Spleen (tissue), 11 donors: ENCODE measurements around the gene CCDC91. TPM values are rescaled to one million over a fixed set of nuclear protein-coding genes. Genes with fewer than 3 reads are reported as not detected.

Experiments
- DNase-seq: peaks from one replicate; pipeline ENCODE4 v3.0.0-alpha.2; 2020
- H3K27ac ChIP-seq, 8 donors: fragments of 200-600 bp; sonication (generic) in 7 of 8; 1 replicate in 4 of 8; 2 replicates in 4 of 8; pipeline versions ENCODE4 v1.5.0 to v1.8.0; 2016 to 2021; ENCODE audit warnings: inconsistent platforms in 4 of 8, mild to moderate bottlenecking in 4 of 8, moderate library complexity in 1 of 8
- H3K27me3 ChIP-seq, 7 donors: fragments of 200-600 bp; sonication (generic) in 6 of 7; replicated peaks in 1 of 7; 1 replicate in 4 of 7; 2 replicates in 3 of 7; pipeline versions ENCODE4 v1.5.0 to v1.8.0; 2016 to 2021; ENCODE audit warnings: inconsistent platforms in 3 of 7, mild to moderate bottlenecking in 1 of 7
- H3K36me3 ChIP-seq, 6 donors: fragments of 200-600 bp; sonication (generic) in 5 of 6; 1 replicate in 4 of 6; 2 replicates in 2 of 6; pipeline versions ENCODE4 v1.5.0 to v1.8.0; 2016 to 2021; ENCODE audit warnings: inconsistent platforms in 2 of 6
- H3K4me1 ChIP-seq, 6 donors: fragments of 200-600 bp; sonication (generic) in 5 of 6; 1 replicate in 3 of 6; 2 replicates in 3 of 6; pipeline versions ENCODE4 v1.5.0 to v1.8.0; 2016 to 2021; ENCODE audit warnings: inconsistent platforms in 3 of 6
- H3K4me3 ChIP-seq, 8 donors: fragments of 200-600 bp; sonication (generic) in 7 of 8; 1 replicate in 4 of 8; 2 replicates in 4 of 8; pipeline versions ENCODE4 v1.5.0 to v1.8.0; 2016 to 2021; ENCODE audit warnings: inconsistent platforms in 4 of 8, mild to moderate bottlenecking in 4 of 8, moderate library complexity in 2 of 8
- H3K9me3 ChIP-seq, 8 donors: fragments of 200-600 bp; sonication (generic) in 7 of 8; 1 replicate in 4 of 8; 2 replicates in 4 of 8; pipeline versions ENCODE4 v1.5.0 to v1.8.0; 2016 to 2021; ENCODE audit warnings: inconsistent platforms in 4 of 8
- CTCF ChIP-seq, 11 experiments: fragments of 200-600 bp in 7 of 11; fragments of 450-650 bp in 4 of 11; sonication (generic) in 4 of 11; IDR thresholded peaks in 8 of 11; conservative IDR thresholded peaks in 3 of 11; 1 replicate in 7 of 11; 2 replicates in 4 of 11; pipeline versions ENCODE4 v1.4.0 to v1.8.0; 2016 to 2021; ENCODE audit warnings: antibody characterized with exemption in 11 of 11, inconsistent platforms in 4 of 11, mild to moderate bottlenecking in 1 of 11
- POLR2A ChIP-seq, 3 donors: fragments of 450-650 bp; IDR thresholded peaks; one replicate each; pipeline ENCODE4 v1.5.1; 2017; ENCODE audit warnings: antibody characterized with exemption in 3 of 3, mild to moderate bottlenecking in 1 of 3
- POLR2AphosphoS5 ChIP-seq, 3 donors: sonication (generic); formaldehyde crosslinking; IDR thresholded peaks; one replicate each; pipeline ENCODE4 v1.5.1; 2017; ENCODE audit warnings: antibody characterized with exemption in 3 of 3
- WGBS, 5 donors: extraction: QIAGEN DNeasy Blood & Tissue Kit in 3 of 5; methylation state at CpG; one replicate each; pipeline versions ENCODE4 v1.1.5 to v1.1.7; 2013 to 2018; 5-methylcytosine and 5-hydroxymethylcytosine counted together
- intact Hi-C: fragments of 100-400 bp; cut with DNase I; formaldehyde crosslinking; loops from one replicate; pipeline ENCODE4 v1.15.0; 2023; ENCODE audit warnings: low total_unique reads
- polyA plus RNA-seq, 3 donors: library from polyadenylated mRNA; stranded (reverse); fragments of 200-250 nt; gene quantifications; one replicate each; pipeline ENCODE4 v1.2.1, GENCODE V29; 2013
- total RNA-seq, 7 donors: library from RNA; depleted of rRNA in 3 of 7; stranded (reverse); fragments of >200 nt in 3 of 7; fragmentation: NEBNext Ultra II Directional in 4 of 7; extraction: Animal tissue kit (Norgen Biotek cat#: 25700) in 4 of 7; gene quantifications; one replicate each; pipeline versions ENCODE4 v1.1.0 to v1.2.1, GENCODE V29; 2016 to 2021
- donor health status: healthy with polysubstance abuse.
- donor health status: DM: no; HTN: no; CAD: no; lungs with moderate emphysema.
- donor health status: DM: no; HTN: no; CAD: no.
- donor health status: Bipolar disorder and iron deficiency.
- donor health status: healthy.
- donor health status: DM: no; HTN: no; CAD: no.
- donor health status: DM: yes; HTN: yes; CAD: no.

Gene CCDC91
- total and polyA plus RNA-seq, 10 donors = 12.8 to 65.9 (median 43.4) TPM

- Histone ChIP-seq H3K9me3 (peaks cover 0 to 26% (median 18%) of the 10 kb centered on the region in 8 donors), H3K27ac (no peak overlapping the region), H3K36me3 (peaks cover 0 to 23% (median 0%) of the 10 kb centered on the region in 6 donors), H3K4me1 (peaks cover 0 to 8% (median 2%) of the 10 kb centered on the region in 6 donors), H3K27me3 (no peaks in the 10 kb centered on the region), H3K4me3 (no peak overlapping the region)
- TF ChIP-seq CTCF (IDR thresholded peaks at IDR 0.05 in 8 of 11, conservative IDR thresholded peaks at IDR 0.05 in 3 of 11) = no peak
- WGBS, 5 donors = 80 to 89% (median 85%) methylated on average over 2 of the region's 2 CpGs
- intact Hi-C loops = no loop called here
- no peak for DNase-seq
Observed at GRCh38 chr12:28216016-28216415, 25.8 kb downstream of the CCDC91 start.

DNA sequence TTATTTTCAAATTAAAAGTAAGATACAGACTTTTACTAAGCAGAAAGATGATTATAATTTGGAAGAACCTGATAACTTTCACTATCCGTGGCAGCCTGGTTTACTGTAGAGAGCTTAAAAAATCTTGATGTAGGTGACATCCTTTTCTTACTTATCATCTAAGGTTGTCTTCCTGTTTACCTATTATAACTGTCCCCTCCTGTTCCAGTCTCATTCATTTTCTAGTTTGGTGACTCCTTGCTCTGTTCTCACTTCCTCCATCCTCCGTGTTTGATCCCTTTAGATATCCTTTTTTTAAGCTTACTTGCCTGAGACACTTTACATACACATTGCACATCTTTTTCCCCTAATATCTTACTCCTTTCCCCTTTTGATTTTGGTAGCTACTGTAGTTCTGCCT is 27.5 kb downstream of the CCDC91 start:
- intact Hi-C loops = no loop called here
- Histone ChIP-seq H3K9me3 (peaks cover 0 to 26% (median 18%) of the 10 kb centered on the region in 8 donors), H3K4me1 (peaks cover 11 to 26% (median 17%) of the 10 kb centered on the region in 6 donors), H3K4me3 (no peak overlapping the region), H3K27me3 (no peaks in the 10 kb centered on the region), H3K27ac (no peak overlapping the region), H3K36me3 (peaks cover 0 to 9% (median 0%) of the 10 kb centered on the region in 6 donors)
- DNase-seq = no peak
- 46 to 67% (median 59%) methylated on average over 2 of the region's 2 CpGs for WGBS, 5 donors
- TF ChIP-seq CTCF (IDR thresholded peaks at IDR 0.05 in 8 of 11, conservative IDR thresholded peaks at IDR 0.05 in 3 of 11) (no peak), POLR2AphosphoS5 (IDR thresholded peaks at IDR 0.05) (no peak), POLR2A (IDR thresholded peaks at IDR 0.05) (no peak)

- H3K27me3 ChIP-seq = no peaks in the 10 kb centered on the region
- H3K27ac ChIP-seq = no peak overlapping the region
- H3K4me3 ChIP-seq = no peak overlapping the region
- no peak for DNase-seq
- H3K36me3 ChIP-seq = peaks cover 0 to 4% (median 0%) of the 10 kb centered on the region in 6 donors
- TF ChIP-seq POLR2A (IDR thresholded peaks at IDR 0.05) = no peak
- WGBS, 5 donors = 46 to 97% (median 51%) methylated on average over 1 of the region's 1 CpG
- H3K4me1 ChIP-seq = peaks cover 12 to 37% (median 26%) of the 10 kb centered on the region in 6 donors
- peaks cover 0 to 26% (median 18%) of the 10 kb centered on the region in 8 donors for H3K9me3 ChIP-seq
- intact Hi-C loops = no loop called here
Observed at GRCh38 chr12:28218875-28219274, 28.6 kb downstream of the CCDC91 start.

GRCh38 chr12:28219827-28220226 is 29.6 kb downstream of the CCDC91 start:
- Histone ChIP-seq H3K27me3 (no peaks in the 10 kb centered on the region), H3K27ac (no peak overlapping the region), H3K4me1 (peaks cover 12 to 45% (median 27%) of the 10 kb centered on the region in 6 donors), H3K9me3 (peaks cover 0 to 26% (median 18%) of the 10 kb centered on the region in 8 donors), H3K36me3 (peaks cover 0 to 4% (median 0%) of the 10 kb centered on the region in 6 donors), H3K4me3 (no peak overlapping the region)
- TF ChIP-seq POLR2A (IDR thresholded peaks at IDR 0.05) (no peak), POLR2AphosphoS5 (IDR thresholded peaks at IDR 0.05) (no peak), CTCF (IDR thresholded peaks at IDR 0.05 in 8 of 11, conservative IDR thresholded peaks at IDR 0.05 in 3 of 11) (no peak)
- intact Hi-C loops = no loop called here
- DNase-seq = no peak
